Upper lobe of right lung (tissue), 1 donor: ENCODE data around the gene SSR4. TPM values are rescaled to one million over a fixed set of nuclear protein-coding genes. Genes with fewer than 3 reads are reported as not detected.

Experiments
- ATAC-seq: fragments of 200-7000 bp; cut with Tn5 transposase; one replicate; pipeline ENCODE4 v1.9.1; 2020; ENCODE audit warnings: mild to moderate bottlenecking, moderate library complexity
- DNase-seq: peaks from one replicate; pipeline ENCODE4 v3.0.0-alpha.2; 2020
- H3K27ac ChIP-seq: fragments of 200-600 bp; one replicate; pipeline ENCODE4 v1.8.0; 2022
- H3K27me3 ChIP-seq: fragments of 200-600 bp; one replicate; pipeline ENCODE4 v1.8.0; 2022; ENCODE audit warnings: mild to moderate bottlenecking
- H3K36me3 ChIP-seq: fragments of 200-600 bp; one replicate; pipeline ENCODE4 v1.8.0; 2022
- H3K4me1 ChIP-seq: fragments of 200-600 bp; one replicate; pipeline ENCODE4 v1.8.0; 2022
- H3K4me3 ChIP-seq: fragments of 200-600 bp; one replicate; pipeline ENCODE4 v1.8.0; 2022; ENCODE audit warnings: mild to moderate bottlenecking
- H3K9me3 ChIP-seq: fragments of 200-600 bp; one replicate; pipeline ENCODE4 v1.8.0; 2022
- CTCF ChIP-seq: fragments of 200-600 bp; IDR thresholded peaks from one replicate; pipeline ENCODE4 v1.8.0; 2022; ENCODE audit warnings: antibody characterized with exemption
- intact Hi-C: fragments of 100-400 bp; cut with DNase I; formaldehyde crosslinking; loops from one replicate; pipeline ENCODE4 v1.11.0; 2022
- total RNA-seq: library from RNA; stranded (reverse); fragmentation: NEBNext Ultra II Directional; extraction: Animal tissue kit (Norgen Biotek cat#: 25700); gene quantifications from one replicate; pipeline ENCODE4 v1.2.1, GENCODE V29; 2021
- donor health status: DM: no; HTN: yes; CAD: no; lungs with severe emphysema.

SSR4 gene
- total RNA-seq, 1 donor from 2014 or later: 204 TPM

- H3K36me3 ChIP-seq: no peaks in the 10 kb centered on the region
- no peaks in the 10 kb centered on the region for H3K27me3 ChIP-seq
- H3K4me1 ChIP-seq: no peaks in the 10 kb centered on the region
- no peak for DNase-seq
- no peaks in the 10 kb centered on the region for H3K9me3 ChIP-seq
- no peak for ATAC-seq
- intact Hi-C loops: no loop called here
- H3K27ac ChIP-seq: no peak overlapping the region
- no peak for TF ChIP-seq CTCF
- no peak overlapping the region for H3K4me3 ChIP-seq
Measured at GRCh38 chrX:153778684-153779101, 15.8 kb upstream of the SSR4 start.

- H3K4me3 ChIP-seq: no peak overlapping the region
- no peak for ATAC-seq
- DNase-seq: no peak
- no peaks in the 10 kb centered on the region for H3K27me3 ChIP-seq
- no peak for TF ChIP-seq CTCF
- intact Hi-C loops: no loop called here
- no peaks in the 10 kb centered on the region for H3K9me3 ChIP-seq
- H3K4me1 ChIP-seq: no peaks in the 10 kb centered on the region
- H3K27ac ChIP-seq: no peak overlapping the region
- H3K36me3 ChIP-seq: no peaks in the 10 kb centered on the region
Measured at GRCh38 chrX:153779891-153780677, 14.4 kb upstream of the SSR4 start.

GRCh38 chrX:153780678-153781427 is 13.6 kb upstream of the SSR4 start, which contains the start of gene SRPK3:
TSS of gene SRPK3 (plus strand) at chrX:153781041. CDS start at chrX:153781087, 46 bp downstream.
- no peak for ATAC-seq
- H3K36me3 ChIP-seq: peaks cover 5% of the 10 kb centered on the region
- no peak for TF ChIP-seq CTCF
- no peak within 1 kb of the TSS for H3K27ac ChIP-seq
- no peaks in the 10 kb centered on the region for H3K27me3 ChIP-seq
- H3K4me3 ChIP-seq: no peak within 1 kb of the TSS
- intact Hi-C loops: no loop called here
- DNase-seq: no peak
- H3K9me3 ChIP-seq: no peaks in the 10 kb centered on the region
- no peaks in the 10 kb centered on the region for H3K4me1 ChIP-seq

GRCh38 chrX:153781428-153782047 is 12.9 kb upstream of the SSR4 start:
- TF ChIP-seq CTCF: no peak
- H3K4me3 ChIP-seq: no peak overlapping the region
- ATAC-seq (no peak), DNase-seq (no peak)
- H3K36me3 ChIP-seq: peaks cover 8% of the 10 kb centered on the region
- intact Hi-C loops: no loop called here
- H3K4me1 ChIP-seq: no peaks in the 10 kb centered on the region
- H3K27ac ChIP-seq: no peak overlapping the region
- H3K9me3 ChIP-seq: no peaks in the 10 kb centered on the region
- H3K27me3 ChIP-seq: no peaks in the 10 kb centered on the region

- ATAC-seq (no peak), DNase-seq (no peak)
- intact Hi-C loops: no loop called here
- H3K36me3 ChIP-seq: peaks cover 8% of the 10 kb centered on the region
- H3K4me1 ChIP-seq: no peaks in the 10 kb centered on the region
- no peaks in the 10 kb centered on the region for H3K9me3 ChIP-seq
- no peaks in the 10 kb centered on the region for H3K27me3 ChIP-seq
- H3K27ac ChIP-seq: no peak overlapping the region
- TF ChIP-seq CTCF: no peak
- no peak overlapping the region for H3K4me3 ChIP-seq
Measured at GRCh38 chrX:153782313-153782712, 12.2 kb upstream of the SSR4 start.
